ENCODE measurements around the gene WFIKKN1. TPM values are rescaled to one million over a fixed set of nuclear protein-coding genes. Genes with fewer than 3 reads are reported as not detected.

The WFIKKN1 gene
- total and polyA plus RNA-seq, 2 of the 13 experiments (the other 11 are each of a cell fraction or from before 2014, with no cell fraction given) = 1.7 to 4.9 TPM

GRCh38 chr16:641326-642188 lies 10.8 kb downstream of the WFIKKN1 start, which contains the start of gene MCRIP2 (continued):
- TF ChIP-seq ZNF704 (CRISPR knock-in tag; IDR thresholded peaks at IDR 0.05; ENCODE audit: borderline replicate concordance) (no peak), KLF11 (CRISPR knock-in tag; IDR thresholded peaks at IDR 0.05) (no peak), HDAC2 (CRISPR knock-in tag; IDR thresholded peaks at IDR 0.05) (no peak; the same call in 1 of the 2 replicates), TRIM22 (IDR thresholded peaks at IDR 0.05) (no peak), ZNF678 (CRISPR knock-in tag; IDR thresholded peaks at IDR 0.05) (no peak; the same call in 1 of the 2 replicates), SKI (IDR thresholded peaks at IDR 0.05; ENCODE audit: partially characterized antibody) (peak; percentile 8), HNF4G (IDR thresholded peaks at IDR 0.05; ENCODE audit: borderline replicate concordance, low read depth, low read length) (no peak), HNF4G (CRISPR knock-in tag; IDR thresholded peaks at IDR 0.05; ENCODE audit: borderline replicate concordance, low read depth) (no peak), MTF2 (CRISPR knock-in tag; IDR thresholded peaks at IDR 0.05; ENCODE audit: borderline replicate concordance) (peak; percentile 11; the same call in 1 of the 2 replicates), ZNF414 (CRISPR knock-in tag; IDR thresholded peaks at IDR 0.05) (peak; percentile 45; the same call in 1 of the 2 replicates), PAXIP1 (CRISPR knock-in tag; conservative IDR thresholded peaks at IDR 0.05) (peak; percentile 30; the same call in 1 of the 2 replicates), IKZF4 (CRISPR knock-in tag; IDR thresholded peaks at IDR 0.05; ENCODE audit: borderline replicate concordance, low read depth, not compliant biosample characterization) (no peak), ZNF879 (CRISPR knock-in tag; IDR thresholded peaks at IDR 0.05) (no peak), ZMAT3 (CRISPR knock-in tag; conservative IDR thresholded peaks at IDR 0.05) (no peak; the same call in 1 of the 2 replicates), MNT (IDR thresholded peaks at IDR 0.05) (no peak), PITX1 (CRISPR knock-in tag; IDR thresholded peaks at IDR 0.05) (0 out of 2 replicates have a peak, but pooled peaks have one; percentile 31), JUN (CRISPR knock-in tag; IDR thresholded peaks at IDR 0.05) (no peak), CSRNP1 (CRISPR knock-in tag; IDR thresholded peaks at IDR 0.05) (no peak; the same call in 1 of the 2 replicates)
